ENCODE data around the gene SLA2.

DNA sequence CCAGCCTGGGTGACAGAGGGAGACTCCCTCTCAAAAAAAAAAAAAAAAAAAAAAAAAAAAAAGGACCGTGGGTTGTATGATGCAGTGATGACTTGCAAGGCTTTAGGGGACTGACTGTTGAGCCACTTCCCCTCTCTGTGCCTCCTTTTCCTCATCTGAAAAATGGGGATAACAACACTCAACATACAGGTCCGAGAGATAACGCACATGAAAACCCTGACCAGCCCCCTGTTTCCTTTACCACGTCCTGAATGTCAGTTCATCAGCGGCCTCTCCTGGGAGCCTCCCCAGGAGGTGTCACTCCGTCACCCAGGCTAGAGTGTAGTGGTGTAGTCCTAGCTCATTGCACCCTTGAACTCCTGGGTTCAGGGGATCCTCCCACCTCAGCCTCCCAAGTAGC is 3.9 kb downstream of the SLA2 start:
- TF ChIP-seq, protein P1, sequence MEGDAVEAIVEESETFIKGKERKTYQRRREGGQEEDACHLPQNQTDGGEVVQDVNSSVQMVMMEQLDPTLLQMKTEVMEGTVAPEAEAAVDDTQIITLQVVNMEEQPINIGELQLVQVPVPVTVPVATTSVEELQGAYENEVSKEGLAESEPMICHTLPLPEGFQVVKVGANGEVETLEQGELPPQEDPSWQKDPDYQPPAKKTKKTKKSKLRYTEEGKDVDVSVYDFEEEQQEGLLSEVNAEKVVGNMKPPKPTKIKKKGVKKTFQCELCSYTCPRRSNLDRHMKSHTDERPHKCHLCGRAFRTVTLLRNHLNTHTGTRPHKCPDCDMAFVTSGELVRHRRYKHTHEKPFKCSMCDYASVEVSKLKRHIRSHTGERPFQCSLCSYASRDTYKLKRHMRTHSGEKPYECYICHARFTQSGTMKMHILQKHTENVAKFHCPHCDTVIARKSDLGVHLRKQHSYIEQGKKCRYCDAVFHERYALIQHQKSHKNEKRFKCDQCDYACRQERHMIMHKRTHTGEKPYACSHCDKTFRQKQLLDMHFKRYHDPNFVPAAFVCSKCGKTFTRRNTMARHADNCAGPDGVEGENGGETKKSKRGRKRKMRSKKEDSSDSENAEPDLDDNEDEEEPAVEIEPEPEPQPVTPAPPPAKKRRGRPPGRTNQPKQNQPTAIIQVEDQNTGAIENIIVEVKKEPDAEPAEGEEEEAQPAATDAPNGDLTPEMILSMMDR (conservative IDR thresholded peaks at IDR 0.05), result no peak
- no peak for TF ChIP-seq ZFX (IDR thresholded peaks at IDR 0.05)
